Stimulated activated naive CD4-positive, alpha-beta T cell (primary cell): ENCODE data around the gene DNM1.
"Not testable (repeated sequence)": the region's sequence is repeated elsewhere in the genome, so short reads cannot be mapped to it uniquely, and the experiment has no call there.

Experiments
- DNase-seq, 6 experiments: peaks; one replicate each; lab custom pipeline; 2025; lab: John Stamatoyannopoulos, UW

The DNM1 gene

DNA sequence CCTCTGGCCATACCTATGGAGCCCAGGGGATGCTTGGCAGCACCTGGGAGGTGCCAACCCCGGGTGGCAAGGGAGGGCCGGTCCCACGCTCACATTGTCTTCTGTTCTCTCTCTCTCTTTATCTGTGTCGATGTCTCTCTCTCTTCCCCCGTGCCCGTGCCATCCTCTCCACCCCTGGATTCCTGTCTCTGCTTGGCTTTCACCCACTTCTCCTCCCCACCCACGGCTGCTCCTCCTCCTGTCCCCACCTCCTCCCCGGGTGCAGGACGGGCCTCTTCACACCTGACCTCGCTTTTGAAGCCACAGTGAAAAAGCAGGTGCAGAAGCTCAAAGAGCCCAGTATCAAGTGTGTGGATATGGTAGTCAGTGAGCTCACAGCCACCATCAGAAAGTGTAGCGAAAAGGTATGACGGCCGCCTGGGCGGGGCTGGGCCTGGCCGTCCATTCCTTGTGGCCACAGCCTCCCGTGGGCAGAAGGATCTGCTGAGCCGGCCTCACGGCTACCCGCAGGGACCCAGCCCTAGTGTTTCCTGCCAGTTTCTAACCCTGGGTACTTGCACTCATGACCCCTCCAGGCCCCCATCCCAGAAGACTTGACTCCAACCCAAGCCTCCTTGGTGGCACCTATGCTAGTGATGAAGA is 22.7 kb downstream of the DNM1 start:
- DNase-seq: no peak

DNA sequence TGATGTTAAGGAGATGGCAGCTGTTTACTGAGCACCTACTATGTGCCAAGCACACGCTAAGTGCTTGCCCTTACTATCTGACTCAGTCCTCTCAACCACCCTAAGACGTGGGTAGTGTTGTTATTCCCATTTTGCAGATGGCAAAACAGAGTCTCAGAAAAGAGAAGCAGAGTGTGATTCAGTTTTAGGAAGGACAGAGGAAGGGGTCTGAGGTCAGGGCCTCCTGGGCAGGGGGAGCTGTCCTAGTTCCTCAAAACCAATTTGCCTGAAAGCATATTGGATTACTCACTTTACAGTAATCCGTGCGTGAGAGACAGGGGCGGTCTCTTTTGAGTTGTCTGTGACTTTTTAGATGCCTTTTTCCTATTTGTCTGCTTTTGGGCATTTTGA is 23.2 kb downstream of the DNM1 start:
- no peak for DNase-seq

DNA sequence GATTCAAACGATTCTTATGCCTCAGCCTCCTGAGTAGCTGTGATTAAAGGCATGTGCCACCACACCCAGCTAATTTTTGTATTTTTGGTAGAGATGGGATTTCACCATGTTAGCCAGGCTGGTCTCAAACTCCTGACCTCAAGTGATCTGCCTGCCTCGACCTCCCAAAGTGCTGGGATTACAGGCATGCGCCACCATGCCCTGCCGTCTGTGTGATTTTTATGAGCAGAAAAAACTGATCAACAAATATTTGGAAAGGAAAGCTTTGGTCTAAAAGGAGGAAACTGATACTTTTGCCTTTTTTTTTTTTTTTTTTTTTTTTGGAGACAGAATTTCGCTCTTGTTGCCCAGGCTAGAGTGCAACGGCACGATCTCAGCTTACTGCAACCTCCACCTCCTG is 27.7 kb downstream of the DNM1 start:
- DNase-seq: not testable (repeated sequence)

DNA sequence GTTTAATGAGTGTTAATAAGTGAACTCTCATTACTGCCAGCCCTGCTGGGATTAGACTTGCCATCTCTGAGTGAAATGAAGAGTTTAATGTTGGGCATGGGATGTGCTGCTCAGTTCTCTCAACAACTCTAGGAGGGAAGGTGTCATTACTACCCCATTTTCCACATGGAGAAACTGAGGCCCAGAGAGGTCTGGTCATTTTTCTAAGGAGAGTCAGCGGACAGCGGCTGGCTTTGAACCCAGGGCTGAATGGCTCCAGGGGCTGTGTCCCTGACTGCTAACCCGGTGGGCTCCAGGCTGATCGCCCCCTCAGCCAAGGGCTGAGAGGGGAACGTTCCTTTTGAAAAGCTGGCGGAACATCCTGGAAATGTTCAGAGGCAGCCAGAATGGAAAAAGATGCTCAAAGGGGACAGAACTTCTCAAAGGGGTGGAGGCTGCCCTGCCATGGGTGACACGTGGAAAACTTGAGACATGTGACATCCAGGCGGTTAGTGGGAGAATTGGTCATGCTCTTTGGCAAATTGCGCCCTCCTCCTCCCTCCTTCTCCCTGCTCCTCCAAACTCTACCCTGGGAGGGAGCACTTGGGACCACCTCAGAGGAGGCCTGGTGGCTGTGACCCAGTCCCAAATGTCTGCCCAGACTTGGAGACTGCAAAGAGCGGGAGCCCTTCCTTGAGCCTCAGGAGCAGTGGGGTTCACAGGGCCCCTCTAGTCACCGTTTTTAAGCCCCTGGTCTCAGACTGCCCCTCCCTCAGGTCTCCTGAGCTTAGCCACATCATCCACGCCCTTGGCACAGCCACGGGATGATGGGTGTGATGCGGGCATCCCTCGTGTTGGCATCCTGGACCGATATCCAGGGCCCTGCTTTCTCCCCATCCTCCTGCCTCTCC is 28.7 kb downstream of the DNM1 start:
- no peak for DNase-seq

DNA sequence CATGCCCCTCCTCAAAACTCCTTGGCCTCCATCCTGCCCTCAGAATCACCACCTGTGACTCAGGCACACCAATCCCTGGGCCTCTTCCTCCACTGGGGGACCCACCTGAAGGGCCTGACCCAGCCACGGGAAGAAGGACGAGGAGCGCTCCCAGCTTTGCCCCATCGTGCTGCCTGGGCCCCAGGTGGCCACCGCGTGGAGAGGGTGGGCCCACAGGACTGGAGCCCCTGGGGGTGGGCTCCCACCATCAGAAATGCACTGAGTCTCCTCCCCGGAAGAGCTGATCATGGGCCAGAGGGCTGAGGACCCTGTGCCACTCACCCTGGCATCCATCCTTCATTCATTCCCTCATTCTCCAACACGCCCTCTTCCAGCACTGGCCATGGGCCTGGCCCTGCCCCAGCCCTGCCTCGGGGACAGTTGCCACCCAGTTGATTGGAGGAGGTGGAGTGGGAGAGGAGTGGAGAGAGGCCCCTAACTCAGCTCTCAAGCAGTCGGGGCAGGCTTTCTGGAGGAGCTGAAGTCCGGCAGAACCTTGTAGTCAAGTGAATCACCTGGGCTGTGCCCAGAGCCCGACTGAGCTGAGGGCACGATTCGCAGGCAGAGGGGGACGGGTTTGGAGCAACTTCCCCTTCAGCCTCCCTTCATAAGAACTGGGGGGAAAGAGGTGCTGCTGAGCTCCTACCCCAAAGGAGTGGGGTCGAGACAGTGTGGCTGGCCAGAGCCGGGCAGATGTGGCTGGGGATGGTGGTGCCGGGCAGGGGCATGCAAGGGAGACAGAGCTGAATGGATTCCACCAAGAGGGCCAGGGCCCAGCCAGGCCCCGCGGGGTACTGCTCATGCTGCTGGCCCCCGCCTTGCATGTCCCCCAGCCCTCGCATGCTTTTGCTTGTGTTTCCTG is 29.6 kb downstream of the DNM1 start:
- DNase-seq: no peak

DNA sequence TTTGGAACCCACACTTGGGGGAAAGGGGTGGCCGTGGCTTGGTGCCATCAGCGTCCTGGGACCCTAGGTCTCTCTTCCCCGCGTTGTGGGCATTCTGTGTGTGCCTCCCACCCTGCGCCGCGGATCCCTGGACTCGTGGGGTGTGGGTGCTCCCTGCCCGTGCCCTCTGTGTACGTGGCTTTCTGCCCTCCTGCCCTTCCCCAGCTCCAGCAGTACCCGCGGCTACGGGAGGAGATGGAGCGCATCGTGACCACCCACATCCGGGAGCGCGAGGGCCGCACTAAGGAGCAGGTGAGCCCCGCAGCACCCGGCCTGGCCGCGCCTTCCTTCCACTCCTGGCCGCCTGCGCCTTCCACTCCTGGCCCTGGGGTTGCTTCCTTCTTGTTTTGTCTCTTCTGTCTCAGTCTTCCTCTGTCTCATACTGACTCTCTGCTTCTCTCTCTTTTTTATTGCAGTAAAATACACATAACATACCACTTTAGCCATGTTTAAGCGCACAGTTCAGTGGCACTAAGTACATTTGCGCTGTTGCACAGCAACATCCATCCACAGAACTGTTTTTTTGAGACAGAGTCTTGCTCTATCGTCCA is 30.7 kb downstream of the DNM1 start:
- no peak for DNase-seq

DNA sequence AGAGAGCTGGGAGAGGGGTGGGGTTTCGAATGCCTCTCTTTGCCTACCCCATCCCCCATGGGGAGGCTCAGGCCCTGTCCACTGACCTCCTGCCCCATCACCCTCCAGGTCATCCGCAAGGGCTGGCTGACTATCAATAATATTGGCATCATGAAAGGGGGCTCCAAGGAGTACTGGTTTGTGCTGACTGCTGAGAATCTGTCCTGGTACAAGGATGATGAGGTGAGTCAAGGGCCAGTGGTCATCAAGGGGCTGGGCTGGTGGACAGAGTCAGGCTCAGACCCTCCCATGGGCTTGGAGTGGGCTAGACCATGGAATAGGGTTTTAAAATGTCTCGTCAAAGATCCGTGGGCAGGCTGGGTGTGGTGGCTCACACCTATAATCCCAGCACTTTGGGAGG is 38.9 kb downstream of the DNM1 start:
- no peak for DNase-seq

DNA sequence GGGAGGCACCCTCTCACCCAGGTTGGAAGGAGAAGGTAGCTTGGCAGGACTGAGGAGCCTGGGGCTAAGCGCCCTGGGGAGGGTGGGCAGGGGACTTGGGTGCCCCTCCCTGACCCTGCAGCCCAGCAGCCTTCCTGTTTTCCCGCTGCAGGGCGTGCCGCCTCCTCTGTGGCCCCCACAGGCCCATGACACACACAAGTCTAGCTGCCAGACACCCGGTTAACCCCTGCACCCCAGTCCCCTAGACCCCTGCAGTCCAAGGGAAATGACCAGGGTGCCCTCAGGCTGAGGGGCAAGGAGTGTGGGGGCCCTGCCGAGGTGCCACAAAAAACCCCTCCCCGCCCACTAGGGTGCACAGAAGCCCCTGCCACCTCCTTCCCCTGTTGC is 39.6 kb downstream of the DNM1 start:
- no peak for DNase-seq

DNA sequence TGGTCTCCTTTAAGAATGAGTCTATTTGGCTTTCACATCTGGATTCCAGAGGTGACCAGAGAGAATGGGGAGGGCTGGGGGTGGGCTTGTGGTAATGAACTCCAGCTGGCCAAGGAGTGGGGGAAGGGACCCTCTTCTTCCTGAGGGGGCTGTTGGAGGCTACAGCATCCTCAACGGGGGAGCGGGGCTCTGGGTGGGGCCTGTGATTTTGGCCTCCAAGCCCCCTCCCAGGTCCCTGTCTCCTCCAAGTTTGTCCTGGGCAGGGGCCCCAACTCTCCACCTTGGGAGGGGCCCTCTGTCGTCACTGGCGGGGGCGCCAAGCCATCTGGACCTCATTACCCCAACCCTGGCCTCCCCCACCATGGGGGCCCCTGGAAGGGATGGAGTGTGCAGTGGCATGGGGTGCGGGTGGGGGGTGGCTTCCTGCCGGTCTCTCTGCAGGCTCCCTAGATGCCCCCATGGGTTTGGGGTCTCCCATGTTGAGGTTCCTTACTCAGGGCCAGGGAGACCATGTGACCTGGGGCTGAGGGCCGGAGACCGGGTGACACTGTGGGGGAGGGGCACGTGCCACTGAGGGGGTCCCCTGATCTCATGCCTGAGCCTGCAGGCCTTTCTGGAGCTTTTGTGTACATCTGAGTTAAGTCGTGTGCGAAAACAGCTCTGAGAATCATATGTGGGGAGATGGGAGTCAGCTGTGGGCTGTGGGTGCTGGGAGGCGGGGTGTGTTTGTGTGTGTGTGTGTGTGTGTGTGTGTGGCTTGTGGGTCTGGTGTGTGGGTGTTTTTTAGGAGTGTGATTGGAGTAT is 40.2 kb downstream of the DNM1 start:
- DNase-seq: no peak

DNA sequence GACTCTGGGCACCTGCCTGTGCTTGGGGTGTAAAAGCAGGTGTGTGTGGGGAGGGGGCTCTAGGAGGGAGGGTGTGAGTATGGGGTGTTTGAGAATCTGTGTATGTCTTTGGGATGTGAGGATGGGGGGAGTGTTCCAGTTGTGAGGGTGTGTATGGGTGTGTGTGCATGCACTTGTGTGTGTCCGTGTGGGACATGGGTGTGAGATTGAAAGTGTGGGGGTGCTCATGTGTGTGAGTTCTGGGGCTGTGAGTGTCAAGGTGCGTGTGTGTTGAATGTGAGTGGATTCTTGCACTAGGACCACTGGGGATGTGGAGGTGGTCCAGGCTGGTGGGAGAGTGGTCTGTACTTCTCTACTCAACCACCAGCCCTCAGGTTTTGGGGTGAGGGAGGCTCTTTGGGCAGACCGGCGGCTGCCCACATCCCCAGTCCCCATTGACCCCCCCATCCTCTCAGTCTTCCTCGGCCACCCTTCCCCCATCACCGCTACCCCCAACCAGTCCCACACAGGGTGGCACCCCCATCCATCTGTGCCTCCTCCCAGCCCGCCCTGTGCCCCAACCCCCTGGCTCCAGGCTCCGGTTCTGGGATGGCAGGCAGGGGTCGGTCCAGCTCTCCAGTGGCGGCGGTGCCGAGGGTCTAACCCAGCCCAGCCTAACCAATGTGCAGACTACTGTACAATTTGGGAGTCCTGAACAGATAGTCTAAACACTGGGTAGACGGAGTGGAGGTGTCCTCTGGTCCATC is 41.1 kb downstream of the DNM1 start:
- no peak for DNase-seq

DNA sequence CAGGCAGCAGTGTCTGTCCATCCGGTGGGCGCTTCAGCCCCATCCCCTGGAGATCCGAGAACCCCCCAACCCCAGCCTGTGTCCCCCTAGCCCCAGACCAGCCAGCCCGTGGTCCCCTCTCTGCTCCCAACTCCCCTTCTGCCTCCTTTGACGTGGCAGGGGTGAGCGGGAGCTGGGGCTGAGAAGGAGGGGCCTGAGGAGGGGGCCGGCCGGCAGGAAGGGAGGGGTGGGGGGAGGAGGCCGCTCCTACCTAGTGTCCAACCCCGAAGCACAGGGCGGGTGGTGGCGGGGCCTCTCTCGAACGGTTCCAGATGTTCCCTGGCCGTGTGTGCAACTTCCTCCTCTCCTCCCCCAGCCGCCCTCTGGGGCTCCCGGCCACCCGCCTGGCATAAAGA is 41.7 kb downstream of the DNM1 start:
- no peak for DNase-seq

DNA sequence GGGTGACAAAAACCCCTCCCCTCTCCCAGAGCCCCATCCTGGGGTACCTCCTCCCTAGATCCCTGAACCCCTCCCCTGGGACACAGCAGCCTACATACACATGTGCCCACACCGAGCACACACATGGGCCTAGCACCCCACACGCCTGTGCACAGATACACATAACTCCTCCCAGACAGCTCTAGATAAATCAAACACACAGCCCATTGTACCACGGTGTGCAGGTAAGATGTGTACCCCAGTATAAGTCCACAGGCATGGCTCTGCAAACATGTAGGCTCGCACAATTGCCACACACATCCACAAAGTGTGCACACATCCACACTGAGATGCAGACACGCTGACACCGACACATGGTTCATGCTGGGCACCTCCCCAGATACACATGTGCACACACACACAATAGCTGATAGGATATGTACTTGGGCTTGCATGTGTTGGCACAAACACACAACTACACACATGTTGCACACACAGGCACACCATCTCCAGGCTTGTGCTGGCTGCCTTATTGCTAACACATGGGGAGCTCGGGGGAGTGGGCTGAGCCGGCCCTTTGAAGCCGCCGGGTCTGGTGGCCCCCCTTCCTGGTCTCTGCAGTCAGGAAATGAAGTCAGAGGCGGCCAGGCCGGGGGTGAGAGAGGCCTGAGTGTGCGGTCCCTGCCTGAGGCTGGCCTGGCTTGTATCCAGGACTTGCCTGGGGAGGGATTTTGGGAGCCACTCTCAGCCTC is 42.4 kb downstream of the DNM1 start:
- no peak for DNase-seq

DNA sequence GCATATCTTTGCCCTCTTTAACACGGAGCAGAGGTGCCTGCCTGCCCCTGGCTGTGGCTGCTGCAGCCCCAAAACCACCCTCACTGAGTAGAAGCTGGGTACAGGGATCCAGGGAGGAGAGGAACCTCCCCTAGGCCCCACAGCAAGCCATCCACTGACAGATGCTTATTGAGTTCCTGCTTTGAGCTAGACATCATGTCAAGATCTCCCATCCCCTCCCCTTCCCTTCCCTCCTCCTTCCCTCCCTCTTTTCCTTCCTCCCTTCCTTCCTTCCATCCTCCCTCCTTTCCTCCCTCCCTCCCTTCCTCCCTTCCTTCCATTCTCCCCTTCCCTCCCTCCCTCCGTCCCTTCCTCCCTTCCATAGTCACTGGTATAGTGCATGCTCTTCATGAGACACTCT is 43.3 kb downstream of the DNM1 start:
- DNase-seq: no peak

DNA sequence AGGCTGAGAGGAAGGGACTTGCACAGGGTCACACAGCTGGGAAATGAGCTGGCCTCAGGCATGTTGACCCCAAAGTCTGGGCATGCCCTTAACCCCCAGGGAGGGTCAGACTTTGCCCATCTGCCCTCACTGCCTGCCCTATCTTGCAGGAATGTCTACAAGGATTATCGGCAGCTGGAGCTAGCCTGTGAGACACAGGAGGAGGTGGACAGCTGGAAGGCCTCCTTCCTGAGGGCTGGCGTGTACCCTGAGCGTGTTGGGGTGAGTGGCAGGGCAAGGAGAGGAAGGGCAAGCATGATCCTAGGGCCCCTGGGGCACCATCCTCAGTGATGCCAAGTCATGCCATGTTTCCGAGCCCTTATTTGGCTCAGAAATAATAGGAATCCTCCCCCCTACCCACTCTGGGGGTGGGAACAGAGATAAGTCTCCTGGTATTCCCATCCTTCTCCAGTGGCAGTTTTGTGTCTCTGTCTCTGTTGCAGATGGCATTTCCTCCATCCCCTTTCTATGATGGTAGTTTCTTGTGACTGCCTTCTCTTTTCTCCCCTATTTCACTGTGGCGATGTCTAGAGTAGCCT is 44.1 kb downstream of the DNM1 start:
- no peak for DNase-seq

DNA sequence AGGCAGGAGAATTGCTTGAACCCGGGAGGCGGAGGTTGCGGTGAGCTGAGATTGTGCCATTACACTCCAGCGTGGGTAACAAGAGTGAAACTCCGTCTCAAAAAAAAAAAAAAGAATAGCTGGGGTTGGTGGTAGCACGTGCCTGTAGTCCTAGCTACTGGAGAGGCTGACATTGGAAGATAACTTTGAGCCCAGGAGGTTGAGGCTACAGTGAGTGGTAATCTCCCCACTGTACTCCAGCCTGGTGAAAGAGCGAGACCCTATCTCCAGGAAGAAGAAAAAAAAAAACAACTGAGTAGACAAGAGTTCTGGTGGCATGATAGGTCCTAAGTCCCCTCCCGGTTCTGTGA is 46.4 kb downstream of the DNM1 start:
- no peak for DNase-seq

DNA sequence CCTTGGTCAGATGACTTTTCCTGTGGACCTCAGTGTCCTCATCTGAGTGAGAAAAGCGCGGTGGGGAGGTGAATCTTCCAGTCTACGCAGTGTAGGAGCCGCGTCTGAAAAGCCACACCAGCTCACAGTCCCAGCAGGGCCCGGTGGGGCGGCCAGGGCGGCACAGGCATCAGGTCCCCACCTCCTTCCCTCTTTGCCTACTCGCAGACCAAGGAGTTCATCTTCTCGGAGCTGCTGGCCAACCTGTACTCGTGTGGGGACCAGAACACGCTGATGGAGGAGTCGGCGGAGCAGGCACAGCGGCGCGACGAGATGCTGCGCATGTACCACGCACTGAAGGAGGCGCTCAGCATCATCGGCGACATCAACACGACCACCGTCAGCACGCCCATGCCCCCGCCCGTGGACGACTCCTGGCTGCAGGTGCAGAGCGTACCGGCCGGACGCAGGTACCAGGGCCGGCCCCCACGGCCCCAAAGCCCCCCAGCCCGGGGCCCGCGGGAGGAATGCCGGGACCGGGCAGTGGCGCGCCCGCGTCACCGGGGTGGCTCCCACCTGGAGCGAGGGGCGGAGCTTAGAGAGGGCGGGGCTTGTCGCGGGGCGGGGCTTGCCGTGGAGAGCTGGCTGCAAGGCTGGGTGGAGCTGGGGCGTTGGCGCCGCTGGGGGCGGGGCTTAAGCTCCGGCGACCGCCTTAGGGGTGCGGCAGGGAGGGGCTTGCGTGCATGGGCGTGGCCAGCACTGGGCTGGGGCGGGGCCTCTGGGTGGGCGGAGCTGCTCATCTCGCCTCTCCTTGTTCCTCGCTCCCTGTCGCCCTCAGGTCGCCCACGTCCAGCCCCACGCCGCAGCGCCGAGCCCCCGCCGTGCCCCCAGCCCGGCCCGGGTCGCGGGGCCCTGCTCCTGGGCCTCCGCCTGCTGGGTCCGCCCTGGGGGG is 47.0 kb downstream of the DNM1 start:
- DNase-seq: peak; percentile 94 to 99 (median 98)

DNA sequence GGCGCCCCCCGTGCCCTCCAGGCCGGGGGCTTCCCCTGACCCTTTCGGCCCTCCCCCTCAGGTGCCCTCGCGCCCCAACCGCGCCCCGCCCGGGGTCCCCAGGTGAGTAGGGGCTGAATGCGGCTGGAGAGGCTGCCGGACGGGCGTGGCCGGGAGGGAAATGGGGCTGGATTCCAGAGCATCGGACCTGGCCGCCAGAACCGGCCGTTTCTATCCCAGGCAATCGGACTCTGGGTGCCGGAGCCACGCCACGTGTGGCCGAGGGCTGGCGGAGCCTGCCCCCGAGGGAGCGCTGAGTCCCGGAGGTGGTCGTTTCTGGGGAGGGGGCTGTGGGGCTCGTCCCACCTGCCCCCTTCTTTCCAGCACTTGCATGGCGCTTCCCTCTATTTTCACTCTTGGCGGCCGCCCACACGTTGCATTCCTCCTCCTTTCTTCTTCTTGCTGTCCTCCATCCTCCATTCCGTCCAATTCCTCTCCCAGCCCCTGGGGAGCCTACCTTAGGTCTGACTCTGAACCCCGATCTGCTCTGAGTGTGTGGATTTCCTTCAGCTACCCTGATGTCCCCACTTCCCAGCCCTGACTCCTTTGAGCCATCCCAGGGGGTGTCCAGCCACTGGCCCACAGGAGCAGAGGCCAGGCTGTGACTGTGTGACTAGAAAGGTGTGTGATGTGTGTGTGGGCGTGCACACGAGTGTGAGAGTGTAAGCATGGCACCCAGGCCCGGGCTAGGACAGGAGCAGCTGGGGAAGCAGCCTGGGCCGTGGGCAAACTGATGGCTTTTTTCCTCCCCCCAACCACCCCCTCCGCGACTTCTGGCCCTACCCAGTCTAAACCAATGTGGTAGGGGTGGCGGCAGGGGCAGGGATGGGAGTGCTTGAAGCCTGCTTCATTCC is 47.9 kb downstream of the DNM1 start:
- peak in 1 of 6 experiments; percentile 37 for DNase-seq

DNA sequence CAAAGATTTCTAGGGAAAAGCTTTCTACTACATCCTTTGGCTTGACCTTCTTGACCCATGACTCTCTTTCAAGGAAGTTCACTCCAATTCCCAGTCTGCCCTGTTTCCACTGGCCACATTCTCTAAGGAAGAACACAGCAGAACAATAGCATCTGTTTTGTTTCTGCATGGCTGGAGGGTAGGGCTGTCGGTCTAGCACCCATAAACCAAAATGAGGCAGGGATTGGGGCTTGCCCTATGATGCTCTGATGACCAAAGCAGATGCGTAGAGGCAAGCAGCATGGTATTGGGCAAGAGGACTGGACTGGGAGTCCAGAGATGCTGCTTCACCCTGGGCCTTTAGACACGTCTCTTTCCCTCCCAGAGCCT is 48.5 kb downstream of the DNM1 start:
- no peak for DNase-seq
